HepG2 (cell line): Measurements from ENCODE around the gene PIGW. TPM values are rescaled to one million over a fixed set of nuclear protein-coding genes. Genes with fewer than 3 reads are reported as not detected.
A peak's percentile ranks its signal among the peaks of the same experiment; 100 is the strongest.

Source experiments
- AGO1 ChIP-seq: fragments of 200-400 bp; formaldehyde crosslinking; IDR thresholded peaks from 2 replicates; pipeline ENCODE4 v1.6.1; 2017; ENCODE audit warnings: mild to moderate bottlenecking, low read depth, low read length, moderate library complexity; ENCODE audit not compliant: poor library complexity, severe bottlenecking
- CREB3 ChIP-seq: sonication (generic); formaldehyde crosslinking; IDR thresholded peaks from 2 replicates; pipeline ENCODE4 v1.5.0; 2020; ENCODE audit warnings: missing genetic modification reagents
- DPF2 ChIP-seq: sonication (generic); formaldehyde crosslinking; IDR thresholded peaks from 2 replicates; pipeline ENCODE4 v1.4.0; 2020; ENCODE audit warnings: mild to moderate bottlenecking, low read depth, missing genetic modification reagents, borderline replicate concordance
- FOXP4 ChIP-seq: sonication (generic); formaldehyde crosslinking; IDR thresholded peaks from 2 replicates; pipeline ENCODE4 v1.4.0; 2020; ENCODE audit warnings: missing genetic modification reagents
- HES4 ChIP-seq: sonication (generic); formaldehyde crosslinking; IDR thresholded peaks from 2 replicates; pipeline ENCODE4 v1.9.0; 2021; ENCODE audit warnings: mild to moderate bottlenecking, missing genetic modification reagents, borderline replicate concordance
- KLF15 ChIP-seq: sonication (generic); formaldehyde crosslinking; IDR thresholded peaks from 2 replicates; pipeline ENCODE4 v1.8.1; 2023; ENCODE audit warnings: borderline replicate concordance, mild to moderate bottlenecking, inconsistent platforms, missing genetic modification reagents, mixed read lengths
- KLF9 ChIP-seq: IDR thresholded peaks from 2 replicates; pipeline ENCODE4 v1.6.1; 2016; ENCODE audit warnings: low read depth
- MNT ChIP-seq: fragments of 450-650 bp; IDR thresholded peaks from 2 replicates; pipeline ENCODE4 v1.6.1; 2016
- MTA1 ChIP-seq: sonication (generic); formaldehyde crosslinking; IDR thresholded peaks from 2 replicates; pipeline ENCODE4 v1.4.0; 2020; ENCODE audit warnings: missing genetic modification reagents, mild to moderate bottlenecking, borderline replicate concordance
- NFRKB ChIP-seq: fragments of 450-650 bp; IDR thresholded peaks from 2 replicates; pipeline ENCODE4 v1.6.1; 2017
- POLR2AphosphoS5 ChIP-seq: IDR thresholded peaks from 2 replicates; pipeline ENCODE4 v1.6.1; 2012; ENCODE audit warnings: low read depth, low read length
- TBP ChIP-seq: sonication (generic); formaldehyde crosslinking; IDR thresholded peaks from 2 replicates; pipeline ENCODE4 v1.5.0; 2020; ENCODE audit warnings: missing genetic modification reagents
- TCF7 ChIP-seq: sonication (generic); IDR thresholded peaks from 2 replicates; pipeline ENCODE4 v1.6.1; 2016; ENCODE audit warnings: antibody characterized with exemption, low read depth
- TFAP4 ChIP-seq: sonication (generic); IDR thresholded peaks from 2 replicates; pipeline ENCODE4 v1.6.1; 2016; ENCODE audit warnings: low read depth, borderline replicate concordance
- XBP1 ChIP-seq: sonication (generic); formaldehyde crosslinking; IDR thresholded peaks from 2 replicates; pipeline ENCODE4 v1.5.0; 2020; ENCODE audit warnings: missing genetic modification reagents
- ZNF235 ChIP-seq: sonication (generic); formaldehyde crosslinking; IDR thresholded peaks from 2 replicates; pipeline ENCODE4 v1.8.1; 2023; ENCODE audit warnings: mild to moderate bottlenecking, missing genetic modification reagents, borderline replicate concordance
- ZNF557 ChIP-seq: sonication (generic); formaldehyde crosslinking; IDR thresholded peaks from 2 replicates; pipeline ENCODE4 v1.4.0; 2020; ENCODE audit warnings: missing genetic modification reagents
- ZNF737 ChIP-seq: sonication (generic); formaldehyde crosslinking; IDR thresholded peaks from 2 replicates; pipeline ENCODE4 v1.5.0; 2020; ENCODE audit warnings: missing genetic modification reagents, mild to moderate bottlenecking, borderline replicate concordance
- ZNF747 ChIP-seq: sonication (generic); formaldehyde crosslinking; IDR thresholded peaks from 2 replicates; pipeline ENCODE4 v1.8.1; 2023; ENCODE audit warnings: missing genetic modification reagents, mild to moderate bottlenecking, borderline replicate concordance
- ZNF780A ChIP-seq: sonication (generic); formaldehyde crosslinking; IDR thresholded peaks from 2 replicates; pipeline ENCODE4 v1.8.0; 2022; ENCODE audit warnings: mild to moderate bottlenecking, missing genetic modification reagents, moderate library complexity
- ZNF784 ChIP-seq: sonication (generic); formaldehyde crosslinking; IDR thresholded peaks from 2 replicates; pipeline ENCODE4 v1.5.1; 2020; ENCODE audit warnings: missing genetic modification reagents, mild to moderate bottlenecking, borderline replicate concordance
- ZNF83 ChIP-seq: sonication (generic); formaldehyde crosslinking; IDR thresholded peaks from 2 replicates; pipeline ENCODE4 v1.4.0; 2020; ENCODE audit warnings: missing genetic modification reagents, mild to moderate bottlenecking, borderline replicate concordance
- ZZZ3 ChIP-seq: sonication (generic); formaldehyde crosslinking; IDR thresholded peaks from 2 replicates; pipeline ENCODE4 v1.4.0; 2020; ENCODE audit warnings: missing genetic modification reagents, mild to moderate bottlenecking, borderline replicate concordance
- polyA plus RNA-seq, 8 experiments: library from polyadenylated mRNA; depleted of rRNA in 3 of 8; stranded (reverse) in 7 of 8; unstranded in 1 of 8; fragments of >200 nt; fragmentation: Illumina TruSeq in 4 of 8; extraction: Trizol in 4 of 8; gene quantifications; 2 replicates each; pipeline versions ENCODE4 v1.2.1 to v1.2.3, GENCODE V29; 2011 to 2016; ENCODE audit warnings: low read depth in 4 of 8, missing spikeins in 1 of 8, mixed read lengths in 1 of 8; ENCODE audit not compliant: insufficient read depth in 1 of 8
- total RNA-seq, 5 experiments: library from RNA; depleted of rRNA; stranded (reverse); fragments of >200 nt; fragmentation: Illumina TruSeq; extraction: Trizol; gene quantifications; 2 replicates each; pipeline ENCODE4 v1.2.3, GENCODE V29; 2016; ENCODE audit warnings: low read depth in 1 of 5

Gene PIGW
- total and polyA plus RNA-seq, 2 of the 13 experiments (the other 11 are each of a cell fraction or from before 2014, with no cell fraction given): 9.0 to 24.0 TPM

GRCh38 chr17:36545465-36546417 is 11.0 kb downstream of the PIGW start (continued):
- TF ChIP-seq ZNF784 (CRISPR knock-in tag): no peak
- no peak for TF ChIP-seq KLF15
- no peak for TF ChIP-seq DPF2 (CRISPR knock-in tag)
- TF ChIP-seq TBP (CRISPR knock-in tag): no peak
- 0 out of 2 replicates have a peak, but pooled peaks have one; percentile 37 for TF ChIP-seq ZNF83
- TF ChIP-seq CREB3 (CRISPR knock-in tag): no peak
- no peak for TF ChIP-seq XBP1
- peak; percentile 90; the same call in 1 of the 2 replicates for TF ChIP-seq TFAP4
- no peak for TF ChIP-seq ZNF235 (CRISPR knock-in tag)
- TF ChIP-seq HES4 (CRISPR knock-in tag): peak; percentile 74; the same call in 1 of the 2 replicates
- peak; percentile 31; the same call in 1 of the 2 replicates for TF ChIP-seq ZNF747
- TF ChIP-seq FOXP4 (CRISPR knock-in tag): no peak; the same call in 1 of the 2 replicates
- TF ChIP-seq ZNF780A (CRISPR knock-in tag): no peak
- TF ChIP-seq MNT: no peak
- TF ChIP-seq TCF7: no peak
- TF ChIP-seq NFRKB: no peak
- TF ChIP-seq ZNF557 (CRISPR knock-in tag): no peak
- no peak for TF ChIP-seq AGO1
- TF ChIP-seq POLR2AphosphoS5: peak; percentile 49; the same call in 1 of the 2 replicates
- no peak; the same call in 1 of the 2 replicates for TF ChIP-seq MTA1 (CRISPR knock-in tag)
- TF ChIP-seq ZZZ3: peak; percentile 69; the same call in 1 of the 2 replicates
- no peak for TF ChIP-seq KLF9
- TF ChIP-seq ZNF737: no peak
